Fibroblast of skin of left biceps (primary cell): Measurements from ENCODE around the gene ANKRD13B.
A peak's percentile ranks its signal among the peaks of the same experiment; 100 is the strongest.
"Not testable (repeated sequence)": the region's sequence is repeated elsewhere in the genome, so short reads cannot be mapped to it uniquely, and the experiment has no call there.

Experiments
- DNase-seq, 2 experiments: peaks; one replicate each; pipeline ENCODE4 v3.0.0-alpha.2; 2013; ENCODE audit warnings: low read depth in 2 of 2

Gene ANKRD13B

GRCh38 chr17:29642171-29642611 lies 49.3 kb downstream of the ANKRD13B start:
- no peak for DNase-seq

- no peak for DNase-seq
Observed at GRCh38 chr17:29643817-29644160, 50.9 kb downstream of the ANKRD13B start.

DNA sequence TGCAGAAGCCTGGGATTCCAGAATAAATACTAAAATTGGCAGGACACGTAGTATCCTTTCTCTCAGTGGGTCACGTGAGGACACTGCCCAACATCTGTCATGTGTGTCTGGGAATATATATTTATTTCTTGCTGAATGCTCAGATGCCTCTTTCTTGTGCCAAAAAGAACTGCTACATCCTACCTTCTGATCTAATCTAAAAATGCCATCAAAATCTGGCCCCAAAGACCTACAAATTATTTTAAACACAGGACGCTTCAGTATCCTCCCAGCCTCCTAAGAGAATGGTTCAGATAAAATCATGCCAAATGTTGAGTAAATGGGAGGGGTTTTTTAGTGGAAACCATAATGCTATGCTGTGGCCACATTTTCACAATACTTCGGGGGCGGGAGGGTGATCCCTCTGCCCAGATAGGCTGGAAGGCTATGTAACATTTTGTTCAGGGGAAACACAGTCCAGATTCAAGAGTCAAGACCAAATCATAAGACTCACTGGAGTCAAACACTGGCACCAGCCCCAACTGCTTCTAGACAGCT lies 52.7 kb downstream of the ANKRD13B start:
- peak; percentile 62 to 67 for DNase-seq

GRCh38 chr17:29648005-29648404 lies 55.1 kb downstream of the ANKRD13B start:
- DNase-seq = no peak

- no peak for DNase-seq
Observed at GRCh38 chr17:29649359-29649758, 56.4 kb downstream of the ANKRD13B start.

DNA sequence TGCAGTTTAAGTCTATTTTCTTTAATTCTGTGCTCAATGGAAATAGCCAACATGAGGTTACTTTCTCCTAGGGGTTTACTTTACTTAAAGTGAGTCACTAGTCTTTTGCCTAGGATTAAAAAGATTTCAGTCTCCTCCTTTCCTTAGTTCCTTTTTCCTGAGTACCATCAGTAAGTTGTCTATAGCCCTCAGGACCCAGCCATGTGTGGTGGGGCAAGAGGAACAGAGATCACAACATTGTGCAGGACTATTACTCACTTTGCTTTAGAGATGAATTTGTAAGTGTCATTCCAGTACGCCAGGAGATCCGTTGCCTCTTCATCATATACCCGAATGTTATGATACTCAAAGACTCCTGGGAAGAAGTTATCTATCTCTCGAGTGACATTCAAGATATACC lies 57.5 kb downstream of the ANKRD13B start:
- no peak for DNase-seq

DNA sequence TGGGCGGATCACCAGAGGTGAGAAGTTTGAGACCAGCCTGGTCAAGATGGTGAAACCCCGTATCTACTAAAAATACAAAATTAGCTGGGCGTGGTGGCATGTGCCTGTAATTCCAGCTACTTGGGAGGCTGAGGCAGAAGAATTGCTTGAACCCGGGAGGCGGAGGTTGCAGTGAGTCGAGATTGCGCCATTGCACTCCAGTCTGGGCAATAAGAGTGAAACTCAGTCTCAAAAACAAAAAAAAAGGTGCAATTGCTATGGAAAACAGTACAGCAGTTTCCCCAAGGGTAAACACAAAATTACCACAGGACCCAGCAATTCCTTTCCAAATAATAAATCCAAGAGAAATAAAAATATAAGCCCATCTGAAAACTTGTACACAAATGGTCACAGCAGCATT lies 59.0 kb downstream of the ANKRD13B start:
- not testable (repeated sequence) for DNase-seq

GRCh38 chr17:29652976-29653375 lies 60.0 kb downstream of the ANKRD13B start:
- DNase-seq = no peak

- no peak for DNase-seq
Observed at GRCh38 chr17:29653995-29654714, 61.2 kb downstream of the ANKRD13B start.

- no peak for DNase-seq
Observed at GRCh38 chr17:29655323-29655722, 62.4 kb downstream of the ANKRD13B start.

GRCh38 chr17:29659155-29659554 lies 66.2 kb downstream of the ANKRD13B start:
- no peak for DNase-seq

DNA sequence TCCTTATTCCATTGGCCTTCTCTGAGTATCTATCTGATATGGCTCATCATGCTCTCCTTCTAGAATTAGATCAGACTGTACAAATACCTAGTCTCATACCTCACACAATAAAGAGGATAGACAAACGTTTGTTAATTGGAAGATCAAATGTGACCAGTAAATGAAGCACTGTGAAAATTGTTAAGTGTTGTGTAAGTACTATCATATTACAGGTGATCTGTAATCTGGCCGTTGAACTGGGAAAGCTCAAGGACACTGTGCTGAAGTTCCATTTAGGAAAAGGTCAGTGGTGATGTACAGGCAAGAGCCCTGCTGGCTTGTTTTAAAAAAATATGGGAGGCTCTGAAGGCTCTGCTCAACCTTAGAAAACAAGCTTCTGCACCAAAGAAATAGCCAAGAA lies 68.3 kb downstream of the ANKRD13B start:
- DNase-seq = no peak

- no peak for DNase-seq
Observed at GRCh38 chr17:29663155-29663554, 70.2 kb downstream of the ANKRD13B start.
